Measurements from ENCODE around the gene RGS3.

Gene RGS3

DNA sequence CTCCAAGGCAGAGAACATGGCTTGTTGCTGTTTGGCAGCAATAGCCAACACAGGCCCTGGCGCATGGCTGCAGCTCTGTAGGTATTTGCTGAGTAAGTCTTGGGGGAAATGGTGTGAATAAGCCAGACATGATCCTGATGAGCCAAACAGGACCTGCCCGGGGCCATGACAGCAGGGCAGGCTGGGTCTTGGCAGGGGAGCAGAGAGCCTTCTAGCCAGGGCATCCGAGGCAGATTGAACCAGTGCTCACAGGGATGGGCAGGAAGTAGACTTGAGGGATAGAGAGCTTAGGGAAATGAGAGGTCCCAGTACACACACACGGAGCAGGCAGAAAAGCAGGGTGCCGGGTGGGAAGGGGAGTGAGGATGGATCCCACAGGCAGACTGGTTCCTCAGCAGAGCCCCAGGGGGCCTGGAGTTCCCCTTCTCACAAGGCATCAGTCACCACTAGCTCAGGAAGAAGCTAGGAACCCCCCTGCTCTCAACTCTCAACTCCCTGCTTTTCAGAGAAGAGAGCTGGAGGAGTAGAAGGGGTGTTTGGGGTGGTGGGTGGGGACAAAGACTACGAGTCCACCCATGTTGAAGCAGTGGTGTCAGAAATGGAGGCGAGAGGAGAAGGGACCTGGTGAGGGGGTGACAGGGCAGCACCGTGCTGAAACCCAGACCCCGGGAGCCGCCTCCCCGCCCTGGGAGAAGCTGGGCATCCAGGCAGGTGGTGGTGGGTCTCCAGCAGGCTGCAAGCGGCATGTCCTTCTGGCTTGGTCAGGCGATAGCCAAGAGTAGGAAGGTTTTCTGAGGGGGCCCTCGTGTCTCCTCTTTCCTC lies 111.1 kb downstream of the RGS3 start:
- DNase-seq: no peak

DNA sequence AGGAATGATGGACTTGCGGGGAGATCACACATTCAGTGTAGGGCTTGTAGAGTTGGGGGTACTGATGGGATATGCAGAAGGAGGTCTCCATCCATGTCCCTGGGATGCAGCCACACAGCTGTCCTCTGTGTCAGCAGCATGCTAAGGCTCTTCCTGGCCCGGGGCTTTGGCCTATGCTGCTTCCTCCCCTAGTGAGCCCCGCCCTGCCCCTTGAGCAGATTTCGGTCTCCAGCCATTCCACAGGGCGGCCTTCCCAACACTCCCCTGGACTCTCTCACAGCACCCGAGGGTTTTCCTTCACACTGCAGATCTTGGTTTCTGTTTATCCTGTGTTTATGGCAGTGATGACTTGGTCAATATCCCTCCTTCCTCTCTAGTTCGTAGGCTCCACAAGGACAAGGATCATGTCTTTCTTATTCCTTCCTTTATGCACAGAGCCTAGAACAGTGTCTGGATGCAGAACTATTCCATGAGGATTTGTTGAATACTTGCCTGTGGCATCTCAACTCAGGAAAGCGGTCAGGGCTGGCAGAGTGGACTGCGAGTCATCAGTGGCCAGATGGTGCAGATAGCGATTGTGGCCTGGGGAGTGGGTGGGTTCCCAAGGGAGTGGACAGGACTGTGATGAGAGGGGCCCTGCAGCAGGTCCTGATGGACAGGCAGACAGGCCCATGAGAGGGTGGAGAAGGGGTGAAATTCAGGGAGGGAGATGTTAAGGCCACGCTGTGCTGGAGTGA lies 114.2 kb downstream of the RGS3 start:
- no peak for DNase-seq

DNA sequence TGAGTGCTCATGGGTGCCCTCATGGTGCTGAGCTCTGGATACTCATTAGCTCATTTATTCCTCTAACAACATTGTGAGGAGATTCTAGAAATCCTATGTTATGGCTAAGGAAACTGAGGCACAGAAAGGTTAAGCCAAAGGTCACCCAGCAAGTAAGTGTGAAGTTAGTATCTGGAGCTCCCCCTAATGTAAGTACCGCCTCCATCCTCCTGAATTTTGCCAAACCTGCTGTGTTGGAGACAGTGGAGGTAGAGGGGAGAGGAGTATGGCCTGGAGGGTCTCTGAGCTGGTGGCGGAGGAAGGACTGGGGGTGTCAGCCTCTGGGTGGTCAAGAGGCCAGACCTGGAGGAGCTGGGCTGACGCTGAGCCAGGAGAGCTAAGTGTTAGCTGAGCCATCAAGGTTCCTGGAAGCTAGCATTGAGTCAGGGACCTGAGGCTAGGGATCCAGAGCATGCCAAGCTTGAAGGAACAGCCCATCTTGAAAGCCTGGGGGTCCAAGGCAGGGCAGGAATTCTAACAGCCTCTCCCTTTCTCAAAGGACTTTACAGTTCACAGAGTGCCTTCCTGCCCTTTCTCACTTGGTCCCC lies 114.8 kb downstream of the RGS3 start:
- no peak for DNase-seq

DNA sequence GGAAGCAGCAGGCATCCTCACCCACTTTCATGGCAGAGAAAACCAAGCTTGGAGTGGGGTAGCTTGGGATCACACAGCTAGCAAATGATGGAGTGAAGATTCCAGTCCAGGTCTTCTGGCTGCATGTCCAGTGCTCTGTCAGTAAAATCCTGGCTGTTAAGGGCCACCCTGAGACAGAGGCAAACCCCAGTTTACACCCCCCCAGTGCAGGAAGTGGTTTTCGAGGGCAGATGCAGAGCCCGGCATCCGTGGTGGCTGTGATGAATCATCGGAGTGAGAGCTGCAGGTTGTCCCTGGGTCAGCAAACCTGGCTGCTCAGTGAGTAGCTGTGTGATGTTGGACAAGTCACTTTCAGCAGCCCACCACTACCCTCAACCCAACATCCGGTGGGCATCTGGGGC lies 115.4 kb downstream of the RGS3 start:
- DNase-seq: peak; percentile 79

DNA sequence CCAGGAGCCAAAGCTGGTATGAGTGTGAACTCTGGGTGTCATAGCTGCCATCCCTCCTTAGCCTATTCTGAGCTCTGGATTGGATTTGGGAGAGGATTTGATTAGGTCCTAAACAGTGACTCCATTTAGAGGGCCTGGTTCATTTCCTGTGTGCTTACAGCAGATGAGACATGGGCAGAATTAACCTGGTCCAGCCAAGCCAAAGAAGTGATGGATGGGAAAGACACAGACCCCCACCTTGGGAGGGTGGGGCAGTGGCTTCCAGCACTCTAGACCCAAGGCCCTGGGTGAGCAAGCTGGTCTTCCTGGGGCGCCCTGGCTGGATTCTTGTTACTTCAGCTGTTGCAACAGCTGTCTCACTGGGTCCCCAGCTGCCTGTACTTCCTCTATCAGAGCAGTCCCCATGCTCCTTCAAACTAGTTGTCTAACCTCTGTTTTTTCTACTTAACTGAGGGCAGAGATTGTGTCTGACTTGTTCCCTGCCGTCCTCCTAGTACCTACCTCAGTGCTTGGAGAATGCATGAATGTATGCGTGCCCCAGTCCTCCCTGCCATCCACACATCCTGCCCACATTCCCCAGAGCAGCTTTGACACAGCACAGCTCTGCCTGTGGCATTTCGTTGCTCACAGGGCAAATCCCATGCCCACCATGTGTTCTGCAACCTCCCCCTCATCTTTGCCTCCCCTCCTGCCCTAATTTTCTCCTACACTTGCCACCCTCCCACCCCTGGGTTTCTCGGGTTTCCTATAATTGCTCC lies 115.9 kb downstream of the RGS3 start:
- peak; percentile 6 for DNase-seq

DNA sequence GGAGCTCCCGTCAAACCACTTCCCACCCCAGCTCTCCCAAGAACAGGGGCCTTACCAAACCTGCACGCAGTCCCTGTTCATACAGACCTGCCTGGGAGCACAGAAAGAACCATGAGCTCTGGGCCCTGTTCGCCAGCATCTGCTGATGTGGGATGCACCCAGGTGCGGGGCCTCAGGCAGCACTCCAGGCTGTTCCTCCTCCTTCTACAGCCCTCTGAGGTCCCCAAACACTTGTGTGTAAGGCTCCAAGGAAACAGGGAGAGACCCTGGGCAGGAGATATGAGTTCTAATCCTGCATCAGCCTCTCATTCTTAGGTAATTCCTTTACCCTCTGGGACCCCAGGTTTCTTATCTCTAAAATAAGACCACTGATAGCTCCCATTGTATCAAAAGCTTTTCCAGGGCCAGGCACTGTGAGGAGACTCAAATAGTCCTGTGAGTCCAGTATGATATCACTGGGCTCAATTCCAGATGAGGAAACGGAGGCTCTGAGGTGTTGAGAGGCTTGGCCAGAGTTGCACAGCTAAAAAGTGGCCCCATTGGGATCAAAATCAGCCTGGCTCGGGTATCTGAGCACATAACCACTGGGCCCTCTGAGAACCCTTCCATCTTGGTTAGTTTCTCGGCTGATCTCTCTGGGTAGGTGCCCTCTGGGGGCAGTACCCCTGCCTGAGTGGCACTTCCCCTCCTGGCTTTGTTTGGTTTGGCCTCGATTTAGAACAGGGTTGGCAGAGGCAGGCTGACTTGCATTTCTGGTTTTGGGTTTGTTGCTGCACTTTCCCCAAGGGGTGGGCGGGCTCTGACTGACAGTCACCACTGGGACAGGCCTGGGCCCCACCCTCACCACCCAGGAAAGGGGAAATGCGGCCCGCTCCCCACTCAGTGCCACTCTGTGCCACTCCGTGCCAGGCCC lies 116.8 kb downstream of the RGS3 start:
- DNase-seq: peak; percentile 69

DNA sequence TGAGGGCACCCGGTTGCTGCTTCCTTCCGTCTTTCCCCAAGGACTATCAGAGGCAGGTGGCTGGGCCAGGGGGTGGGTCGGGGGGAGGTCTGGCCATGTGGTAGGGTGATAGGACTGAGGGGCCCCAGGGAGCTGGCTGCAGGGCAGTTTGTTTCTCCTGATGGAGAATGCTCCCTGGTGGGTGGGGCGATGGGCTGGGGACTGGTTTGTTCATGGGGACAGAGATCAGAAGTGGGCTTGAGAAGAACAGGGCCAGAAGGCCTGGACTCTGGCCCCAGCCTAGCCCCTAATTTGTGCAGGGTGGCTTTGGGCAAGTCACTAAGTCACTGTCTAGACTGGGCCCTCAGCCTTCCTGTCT lies 117.4 kb downstream of the RGS3 start:
- no peak for DNase-seq

DNA sequence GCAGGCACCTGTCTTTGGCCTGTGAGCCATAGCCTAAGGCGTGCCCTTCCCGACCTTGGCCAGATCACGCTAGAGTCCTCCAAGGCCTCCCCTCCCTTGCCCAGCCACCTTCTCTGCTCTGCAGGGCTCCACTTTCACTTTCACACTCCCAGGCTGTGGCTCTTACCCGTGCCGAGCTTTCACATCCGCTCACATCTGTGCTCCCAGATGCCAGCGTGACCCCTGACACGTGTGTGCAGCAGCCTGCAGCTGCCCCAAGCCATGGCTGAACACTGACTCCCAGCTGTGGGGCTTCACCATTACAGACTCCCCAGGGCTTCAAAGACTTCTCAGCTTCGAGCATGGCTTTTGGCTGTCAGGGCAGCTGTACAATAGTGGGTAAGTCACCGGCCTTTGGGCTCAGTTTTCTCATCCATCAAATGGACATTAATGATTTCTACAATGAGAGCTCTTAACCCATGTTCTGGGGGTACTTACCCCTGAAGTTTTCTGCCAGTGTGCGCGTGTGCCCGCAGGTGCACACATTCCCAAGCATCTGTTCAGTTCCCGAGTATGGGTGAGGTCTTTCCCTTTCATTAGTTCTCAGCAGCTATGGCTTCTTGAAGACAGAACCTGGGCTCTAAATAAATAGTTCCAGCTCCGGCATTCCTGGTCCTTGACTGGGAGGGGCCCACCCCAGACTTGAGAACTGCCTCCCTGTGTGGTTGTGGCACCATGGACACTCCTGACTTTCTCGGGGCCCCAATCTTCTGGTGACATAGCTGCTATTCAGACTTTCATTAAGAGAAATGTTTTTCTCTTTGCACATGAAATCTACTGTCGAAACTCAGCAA lies 118.6 kb downstream of the RGS3 start:
- peak; percentile 59 for DNase-seq

DNA sequence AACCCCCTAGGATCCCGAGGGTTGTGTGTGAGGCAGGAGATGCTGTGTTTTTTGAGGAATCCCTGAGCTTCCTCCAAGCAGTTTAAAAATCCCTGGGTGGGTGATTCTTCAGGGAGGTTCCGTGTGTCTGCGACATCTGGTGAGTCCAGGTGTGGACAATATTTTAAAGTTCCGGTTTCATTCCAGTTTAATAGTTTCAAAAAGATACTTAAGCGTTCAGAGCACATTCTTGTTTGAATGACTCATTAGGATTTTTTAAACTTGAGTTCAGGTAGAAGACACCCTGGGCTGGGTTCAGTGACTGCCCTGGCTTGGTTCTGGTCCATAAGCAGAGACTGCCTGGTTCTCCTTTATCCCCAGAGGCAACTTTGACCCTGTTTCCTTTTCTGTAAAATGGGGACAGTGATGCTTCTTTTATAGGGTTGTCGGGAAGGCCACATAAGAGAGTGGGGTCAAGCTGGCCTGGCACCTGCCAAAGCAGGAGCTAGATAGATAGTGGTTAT lies 119.2 kb downstream of the RGS3 start:
- DNase-seq: no peak

DNA sequence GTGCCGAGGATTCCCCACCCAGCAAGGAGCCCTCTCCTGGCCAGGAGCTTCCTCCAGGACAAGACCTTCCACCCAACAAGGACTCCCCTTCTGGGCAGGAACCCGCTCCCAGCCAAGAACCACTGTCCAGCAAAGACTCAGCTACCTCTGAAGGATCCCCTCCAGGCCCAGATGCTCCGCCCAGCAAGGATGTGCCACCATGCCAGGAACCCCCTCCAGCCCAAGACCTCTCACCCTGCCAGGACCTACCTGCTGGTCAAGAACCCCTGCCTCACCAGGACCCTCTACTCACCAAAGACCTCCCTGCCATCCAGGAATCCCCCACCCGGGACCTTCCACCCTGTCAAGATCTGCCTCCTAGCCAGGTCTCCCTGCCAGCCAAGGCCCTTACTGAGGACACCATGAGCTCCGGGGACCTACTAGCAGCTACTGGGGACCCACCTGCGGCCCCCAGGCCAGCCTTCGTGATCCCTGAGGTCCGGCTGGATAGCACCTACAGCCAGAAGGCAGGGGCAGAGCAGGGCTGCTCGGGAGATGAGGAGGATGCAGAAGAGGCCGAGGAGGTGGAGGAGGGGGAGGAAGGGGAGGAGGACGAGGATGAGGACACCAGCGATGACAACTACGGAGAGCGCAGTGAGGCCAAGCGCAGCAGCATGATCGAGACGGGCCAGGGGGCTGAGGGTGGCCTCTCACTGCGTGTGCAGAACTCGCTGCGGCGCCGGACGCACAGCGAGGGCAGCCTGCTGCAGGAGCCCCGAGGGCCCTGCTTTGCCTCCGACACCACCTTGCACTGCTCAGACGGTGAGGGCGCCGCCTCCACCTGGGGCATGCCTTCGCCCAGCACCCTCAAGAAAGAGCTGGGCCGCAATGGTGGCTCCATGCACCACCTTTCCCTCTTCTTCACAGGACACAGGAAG lies 120.2 kb downstream of the RGS3 start:
- DNase-seq: no peak

DNA sequence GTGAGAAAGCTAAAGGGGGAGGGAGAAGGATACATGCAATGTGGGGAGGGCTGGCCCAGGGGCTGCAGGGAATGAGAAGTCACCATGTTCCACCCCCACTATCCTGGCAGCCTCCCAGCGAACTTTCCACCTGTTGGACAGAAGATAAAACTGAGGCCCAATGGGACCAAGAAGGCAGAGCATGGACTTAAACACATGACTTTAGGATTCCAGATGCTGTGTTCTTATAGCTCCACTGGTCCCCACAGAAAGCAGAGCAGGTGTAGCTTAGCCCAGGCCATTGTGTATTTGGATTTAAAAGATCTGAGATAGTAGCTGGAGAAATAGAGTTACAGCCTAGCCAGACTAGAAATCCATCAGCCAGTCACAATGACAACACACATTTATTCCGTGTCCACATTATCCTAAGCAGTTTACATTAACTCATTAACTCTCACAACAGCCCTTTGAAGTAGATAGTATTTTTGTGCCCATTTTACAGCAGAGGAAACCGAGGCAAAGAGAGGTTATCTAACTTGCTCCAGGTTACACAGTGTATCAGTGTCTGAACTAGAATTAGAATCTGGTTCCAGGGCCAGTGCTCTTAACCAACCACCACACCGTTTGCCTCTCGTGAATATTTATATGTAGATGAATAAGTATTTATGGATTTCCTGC lies 121.0 kb downstream of the RGS3 start:
- DNase-seq: no peak

DNA sequence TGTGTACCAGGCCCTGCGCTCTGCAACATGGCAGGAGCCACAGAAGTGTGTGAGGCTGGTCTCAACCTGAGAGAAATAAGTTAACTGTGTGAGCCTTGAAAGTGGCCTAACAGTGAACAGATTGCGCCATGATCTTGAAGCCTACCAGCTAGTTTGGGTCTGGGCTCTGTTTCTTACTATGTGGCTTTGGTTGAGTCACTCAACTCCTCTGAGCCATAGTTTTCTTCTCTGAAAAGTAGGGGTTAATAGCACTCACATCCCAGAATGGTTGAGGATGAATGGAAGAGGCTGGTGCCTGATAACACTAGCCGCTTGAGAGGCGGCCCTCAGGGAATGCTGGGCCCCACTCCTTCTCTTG lies 121.5 kb downstream of the RGS3 start:
- DNase-seq: no peak

DNA sequence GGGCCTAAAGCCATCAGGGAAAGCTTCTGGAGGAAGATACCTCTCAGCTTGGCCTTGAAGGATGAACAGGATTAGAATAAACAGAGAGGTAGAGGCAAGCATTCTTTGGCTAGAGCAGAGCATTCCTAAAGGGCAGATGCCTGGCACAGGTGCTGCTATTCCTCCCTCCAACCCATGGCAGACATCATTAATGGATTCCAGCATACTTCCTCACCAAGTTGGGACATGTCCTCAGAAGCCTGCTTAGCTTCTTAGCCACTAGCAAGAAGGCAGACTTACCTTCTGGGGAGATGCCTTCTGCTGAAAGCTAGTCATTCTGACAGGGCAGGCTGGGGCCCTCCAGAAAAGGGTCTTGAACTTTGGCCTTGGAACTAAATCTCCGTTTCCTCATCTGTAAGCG lies 122.0 kb downstream of the RGS3 start:
- no peak for DNase-seq

DNA sequence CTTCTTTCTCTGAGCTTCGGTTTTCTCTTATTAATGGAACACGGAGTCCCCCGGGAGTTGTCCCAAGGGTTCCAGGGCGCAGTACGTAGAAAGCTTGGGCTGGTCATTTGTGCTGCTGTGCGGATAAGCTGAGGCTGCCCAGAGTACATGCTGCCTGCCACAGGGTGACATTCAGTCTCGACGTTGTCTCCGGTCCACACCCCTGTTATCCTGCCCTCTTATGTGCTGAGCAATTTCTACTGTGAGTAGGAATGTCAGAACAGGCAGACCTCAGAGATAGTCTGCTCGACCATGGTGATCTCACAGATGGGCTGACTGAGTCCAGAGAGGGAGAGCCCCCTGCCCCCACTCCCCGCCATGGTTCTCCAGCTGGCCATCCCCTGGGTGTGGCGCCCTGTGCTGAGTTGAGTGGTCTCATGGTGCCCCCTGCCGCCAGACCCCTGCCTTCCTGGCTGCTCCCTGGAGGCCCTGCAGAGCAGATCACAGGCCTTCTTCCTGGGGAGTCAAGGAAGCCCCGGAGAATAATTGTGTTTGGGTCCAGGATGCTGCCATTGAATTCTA lies 124.0 kb downstream of the RGS3 start:
- no peak for DNase-seq

DNA sequence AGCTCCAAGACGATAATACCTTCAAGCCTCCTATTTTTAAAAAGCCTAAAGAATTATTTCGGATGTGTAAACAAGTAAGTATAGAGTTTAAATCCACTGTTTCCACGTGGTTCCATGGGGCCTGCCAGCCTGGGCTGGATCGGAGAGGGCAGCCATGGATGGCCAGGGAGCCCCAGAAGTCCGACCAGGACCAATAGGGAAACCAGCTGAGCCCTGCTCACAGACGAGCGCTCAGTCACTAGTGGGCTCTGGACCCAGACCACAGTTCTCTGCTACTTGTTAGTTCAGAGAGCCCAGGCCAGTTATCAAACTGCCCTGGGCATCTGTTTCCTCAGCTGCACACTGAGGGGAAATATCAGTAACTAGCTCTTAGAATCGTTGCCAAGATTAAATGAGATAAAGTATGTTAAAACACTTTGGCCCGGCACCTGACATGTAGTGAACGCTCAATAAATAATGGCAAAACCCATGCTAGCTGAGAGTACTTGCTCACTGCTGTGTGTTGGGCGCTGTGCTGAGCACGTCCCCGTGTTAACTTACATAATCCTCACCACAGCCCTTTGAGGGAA lies 124.8 kb downstream of the RGS3 start:
- DNase-seq: no peak

DNA sequence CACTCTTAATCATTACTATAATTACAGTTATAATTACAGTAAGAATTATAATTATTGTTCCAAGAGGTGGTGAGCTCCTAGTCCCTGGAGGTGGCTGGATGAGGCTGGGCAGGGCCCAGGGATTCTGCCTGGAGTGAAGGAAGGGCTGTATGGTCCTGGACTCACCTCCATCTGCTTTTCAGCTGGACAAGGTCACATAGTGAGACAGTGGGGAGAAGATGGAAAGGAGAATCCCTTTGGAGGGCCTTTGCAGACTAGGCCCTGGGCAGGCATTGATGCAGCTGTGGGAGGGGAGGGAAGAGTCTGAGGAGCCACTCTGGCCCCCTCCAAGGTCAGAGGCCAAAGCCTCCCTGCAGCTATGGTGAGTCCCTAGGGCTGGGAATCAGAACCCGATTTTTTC lies 125.4 kb downstream of the RGS3 start:
- DNase-seq: no peak

DNA sequence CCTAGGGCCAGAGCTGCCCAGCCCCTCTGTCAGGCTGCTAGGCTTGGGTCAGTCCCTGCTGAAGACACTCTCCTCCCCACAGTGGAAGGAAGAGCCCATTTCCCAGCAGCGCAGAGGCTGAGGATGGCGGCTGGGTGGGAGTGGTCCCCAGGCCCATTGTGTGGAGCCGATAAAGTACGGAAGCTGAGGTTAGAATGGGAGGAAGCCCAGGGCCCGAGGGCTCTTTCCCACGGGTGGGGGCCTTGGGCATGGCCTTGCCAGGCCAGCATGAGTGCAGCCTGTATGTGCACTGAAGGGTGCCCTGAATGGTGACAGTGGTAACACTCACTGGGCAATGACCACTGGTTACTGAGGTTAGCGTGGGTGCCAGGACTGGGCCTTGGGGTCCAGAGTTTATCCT lies 125.9 kb downstream of the RGS3 start:
- no peak for DNase-seq

DNA sequence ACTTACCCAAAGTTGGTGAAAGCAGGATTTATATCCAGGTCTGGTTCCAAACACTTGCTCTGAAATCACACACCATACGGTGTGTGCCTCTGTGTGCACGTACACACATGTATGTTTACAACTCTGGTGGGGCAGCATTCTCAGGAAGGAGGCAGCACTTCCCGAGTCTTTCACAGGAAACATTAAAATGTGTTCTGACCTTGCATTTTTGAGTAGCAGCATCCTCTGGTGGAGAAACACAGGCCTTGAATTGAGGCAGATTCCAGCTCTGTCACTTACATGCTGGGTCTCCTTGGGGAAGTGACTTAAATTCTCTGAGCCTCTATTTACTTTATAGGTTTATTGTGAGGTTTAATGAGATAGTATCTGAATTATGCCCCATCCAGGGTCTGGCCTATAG lies 126.4 kb downstream of the RGS3 start:
- DNase-seq: no peak

DNA sequence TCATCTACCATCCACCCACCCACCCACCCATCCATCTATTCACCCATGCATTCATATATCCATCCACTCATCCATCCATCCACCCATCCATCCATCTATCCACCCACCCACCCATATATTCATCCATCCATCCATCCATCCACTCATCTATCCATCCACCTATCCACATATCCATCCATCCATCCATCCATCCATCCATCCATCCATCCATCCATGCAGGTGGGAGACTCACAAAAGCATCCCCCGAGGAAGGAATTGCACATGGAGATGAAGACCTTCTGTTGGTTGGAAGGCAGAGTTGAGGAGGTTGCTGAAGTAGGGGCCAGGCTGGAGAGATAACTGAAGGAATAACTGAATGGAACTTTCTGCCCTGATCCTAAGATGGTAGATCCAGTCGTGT lies 126.9 kb downstream of the RGS3 start:
- no peak for DNase-seq
